ENCODE data around the gene CDHR1. TPM values are rescaled to one million over a fixed set of nuclear protein-coding genes. Genes with fewer than 3 reads are reported as not detected.

The CDHR1 gene
- total RNA-seq, 1 donor from 2014 or later: 1.4 TPM

DNA sequence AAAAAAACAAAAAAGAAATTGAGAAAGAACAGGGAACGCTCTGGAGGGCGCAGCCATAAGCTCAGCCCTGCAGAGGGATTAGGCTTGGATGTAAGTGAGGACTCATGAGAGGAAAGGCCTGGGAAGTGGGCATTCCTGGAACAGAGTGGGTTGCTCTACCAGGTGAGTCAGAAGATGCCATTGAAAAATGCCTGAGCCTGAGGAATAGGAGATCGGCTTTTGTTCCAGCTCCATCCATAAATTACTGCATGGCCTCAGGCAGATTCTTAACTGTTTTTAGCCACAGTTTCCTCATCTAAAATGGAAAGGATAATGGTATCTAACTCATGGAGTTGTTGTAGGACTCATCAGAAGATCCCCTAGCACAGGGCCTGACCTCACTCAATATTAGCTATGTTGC is 49.4 kb downstream of the CDHR1 start:
- no peaks in the 10 kb centered on the region for H3K36me3 Mint-ChIP-seq
- peaks cover 5% of the 10 kb centered on the region for H3K27me3 ChIP-seq
- no peak overlapping the region for H2AFZ ChIP-seq (replicated peaks)
- no peaks in the 10 kb centered on the region for H3K9me3 Mint-ChIP-seq
- peaks cover 7% of the 10 kb centered on the region for H3K27me3 Mint-ChIP-seq (ENCODE audit: insufficient read depth, low read depth)
- H3K9me3 ChIP-seq (ENCODE audit: low read depth): no peaks in the 10 kb centered on the region
- H3K36me3 ChIP-seq: no peaks in the 10 kb centered on the region
- peaks cover 37% of the 10 kb centered on the region for H3K4me1 ChIP-seq
- peaks cover 16% of the 10 kb centered on the region for H3K4me1 Mint-ChIP-seq
- H4K20me1 ChIP-seq (ENCODE audit: low read depth): no peaks in the 10 kb centered on the region
- peaks cover 30% of the 10 kb centered on the region for H3F3A ChIP-seq (ENCODE audit: low read depth)
- no peak overlapping the region for H3K27ac Mint-ChIP-seq
- no peaks in the 10 kb centered on the region for H3K79me2 ChIP-seq (ENCODE audit: low read depth)
- no peak overlapping the region for H3K27ac ChIP-seq
- H3K4me3 Mint-ChIP-seq: no peak overlapping the region
- H3K4me2 ChIP-seq: peak overlapping the region; percentile 50
- H3K9ac ChIP-seq: no peak overlapping the region
- no peak for DNase-seq (ENCODE audit: low spot score)
- TF ChIP-seq EZH2phosphoT487 (IDR thresholded peaks at IDR 0.05) (no peak), EZH2 (IDR thresholded peaks at IDR 0.05) (no peak)
- TF ChIP-seq, protein P1, sequence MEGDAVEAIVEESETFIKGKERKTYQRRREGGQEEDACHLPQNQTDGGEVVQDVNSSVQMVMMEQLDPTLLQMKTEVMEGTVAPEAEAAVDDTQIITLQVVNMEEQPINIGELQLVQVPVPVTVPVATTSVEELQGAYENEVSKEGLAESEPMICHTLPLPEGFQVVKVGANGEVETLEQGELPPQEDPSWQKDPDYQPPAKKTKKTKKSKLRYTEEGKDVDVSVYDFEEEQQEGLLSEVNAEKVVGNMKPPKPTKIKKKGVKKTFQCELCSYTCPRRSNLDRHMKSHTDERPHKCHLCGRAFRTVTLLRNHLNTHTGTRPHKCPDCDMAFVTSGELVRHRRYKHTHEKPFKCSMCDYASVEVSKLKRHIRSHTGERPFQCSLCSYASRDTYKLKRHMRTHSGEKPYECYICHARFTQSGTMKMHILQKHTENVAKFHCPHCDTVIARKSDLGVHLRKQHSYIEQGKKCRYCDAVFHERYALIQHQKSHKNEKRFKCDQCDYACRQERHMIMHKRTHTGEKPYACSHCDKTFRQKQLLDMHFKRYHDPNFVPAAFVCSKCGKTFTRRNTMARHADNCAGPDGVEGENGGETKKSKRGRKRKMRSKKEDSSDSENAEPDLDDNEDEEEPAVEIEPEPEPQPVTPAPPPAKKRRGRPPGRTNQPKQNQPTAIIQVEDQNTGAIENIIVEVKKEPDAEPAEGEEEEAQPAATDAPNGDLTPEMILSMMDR (IDR thresholded peaks at IDR 0.05): no peak
- H3K4me3 ChIP-seq: no peak overlapping the region

DNA sequence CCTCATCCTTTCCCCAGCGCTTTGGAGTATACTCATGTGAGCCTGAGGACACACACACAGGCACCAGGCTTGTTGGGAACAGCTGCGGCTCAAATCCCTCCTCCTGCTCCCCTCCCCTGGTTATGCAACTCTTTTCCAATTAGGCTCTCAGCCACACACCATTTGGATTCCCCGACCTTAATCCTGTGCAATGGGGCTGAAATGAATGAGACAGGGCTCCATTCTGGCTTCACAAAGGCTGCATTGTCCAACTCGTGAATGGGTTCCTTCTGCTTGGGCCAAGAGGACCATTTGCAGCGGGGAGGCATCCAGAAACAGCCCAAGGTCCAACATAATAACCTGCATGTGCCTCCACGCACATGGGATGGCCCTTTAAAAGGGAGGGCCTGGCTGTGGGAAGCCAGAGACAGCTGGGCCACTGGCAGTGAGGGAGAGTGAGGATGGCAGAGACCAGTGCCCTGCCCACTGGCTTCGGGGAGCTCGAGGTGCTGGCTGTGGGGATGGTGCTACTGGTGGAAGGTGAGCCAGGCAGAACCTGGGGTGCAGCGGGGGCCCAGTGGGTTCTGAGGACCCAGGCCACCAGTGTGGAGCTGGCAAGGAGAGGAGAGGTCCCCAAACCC is 50.4 kb downstream of the CDHR1 start, which contains the start of gene RGR:
Gene RGR (plus strand): TSS at position 403 of the 620 bp plus-strand sequence. CDS start 38 bp downstream, at position 441.
- peak within 1 kb of the TSS; percentile 64 for H3K27ac ChIP-seq
- H3K27ac Mint-ChIP-seq: peak within 1 kb of the TSS; percentile 50
- peak within 1 kb of the TSS; percentile 38 for H3K4me3 Mint-ChIP-seq

DNA sequence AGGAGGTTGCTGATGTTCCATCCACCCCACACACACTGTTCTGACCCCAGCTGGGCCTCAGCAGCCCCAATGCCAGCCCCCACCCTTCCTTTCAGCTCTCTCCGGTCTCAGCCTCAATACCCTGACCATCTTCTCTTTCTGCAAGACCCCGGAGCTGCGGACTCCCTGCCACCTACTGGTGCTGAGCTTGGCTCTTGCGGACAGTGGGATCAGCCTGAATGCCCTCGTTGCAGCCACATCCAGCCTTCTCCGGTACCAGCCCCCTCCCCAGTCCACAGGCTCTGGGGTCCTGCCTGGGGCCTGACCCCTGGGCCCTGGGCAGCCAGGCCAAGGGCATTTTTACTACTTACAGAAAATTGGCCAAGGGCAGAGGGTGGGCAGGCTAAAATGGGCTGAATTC is 53.2 kb downstream of the CDHR1 start:
- Histone ChIP-seq H3K4me2 (no peak overlapping the region), H4K20me1 (ENCODE audit: low read depth) (no peaks in the 10 kb centered on the region), H3K9ac (no peak overlapping the region), H2AFZ (replicated peaks) (no peak overlapping the region), H3F3A (ENCODE audit: low read depth) (peaks cover 30% of the 10 kb centered on the region), H3K79me2 (ENCODE audit: low read depth) (no peaks in the 10 kb centered on the region), H3K36me3 (no peaks in the 10 kb centered on the region), H3K27ac (no peak overlapping the region), H3K27me3 (no peaks in the 10 kb centered on the region), H3K9me3 (ENCODE audit: low read depth) (no peaks in the 10 kb centered on the region), H3K4me1 (peaks cover 31% of the 10 kb centered on the region), H3K4me3 (no peak overlapping the region)
- peaks cover 13% of the 10 kb centered on the region for H3K4me1 Mint-ChIP-seq
- no peak overlapping the region for H3K27ac Mint-ChIP-seq
- H3K27me3 Mint-ChIP-seq (ENCODE audit: insufficient read depth, low read depth): peaks cover 16% of the 10 kb centered on the region
- no peak overlapping the region for H3K4me3 Mint-ChIP-seq
- no peaks in the 10 kb centered on the region for H3K36me3 Mint-ChIP-seq
- TF ChIP-seq EZH2 (IDR thresholded peaks at IDR 0.05) (no peak), EZH2phosphoT487 (IDR thresholded peaks at IDR 0.05) (no peak)
- TF ChIP-seq, protein P1 (IDR thresholded peaks at IDR 0.05): no peak
- no peak for DNase-seq (ENCODE audit: low spot score)
- H3K9me3 Mint-ChIP-seq: no peaks in the 10 kb centered on the region

More for the DNA sequence above, 50.4 kb downstream of the CDHR1 start, which contains the start of gene RGR:
- Mint-ChIP-seq H3K27me3 (ENCODE audit: insufficient read depth, low read depth) (peaks cover 6% of the 10 kb centered on the region), H3K36me3 (no peaks in the 10 kb centered on the region), H3K9me3 (no peaks in the 10 kb centered on the region), H3K4me1 (peaks cover 16% of the 10 kb centered on the region)
- H3K36me3 ChIP-seq: no peaks in the 10 kb centered on the region
- H3K79me2 ChIP-seq (ENCODE audit: low read depth): no peaks in the 10 kb centered on the region
- H3F3A ChIP-seq (ENCODE audit: low read depth): peaks cover 30% of the 10 kb centered on the region
- peak within 1 kb of the TSS; percentile 50 for H3K4me2 ChIP-seq
- TF ChIP-seq EZH2phosphoT487 (IDR thresholded peaks at IDR 0.05): peak; percentile 61
- TF ChIP-seq EZH2 (IDR thresholded peaks at IDR 0.05): no peak
- H2AFZ ChIP-seq (replicated peaks): no peak within 1 kb of the TSS
- peaks cover 5% of the 10 kb centered on the region for H3K27me3 ChIP-seq
- H3K9ac ChIP-seq: no peak within 1 kb of the TSS
- no peaks in the 10 kb centered on the region for H3K9me3 ChIP-seq (ENCODE audit: low read depth)
- peaks cover 37% of the 10 kb centered on the region for H3K4me1 ChIP-seq
- DNase-seq (ENCODE audit: low spot score): peak; percentile 94
- H4K20me1 ChIP-seq (ENCODE audit: low read depth): no peaks in the 10 kb centered on the region
- H3K4me3 ChIP-seq: peak within 1 kb of the TSS; percentile 8

DNA sequence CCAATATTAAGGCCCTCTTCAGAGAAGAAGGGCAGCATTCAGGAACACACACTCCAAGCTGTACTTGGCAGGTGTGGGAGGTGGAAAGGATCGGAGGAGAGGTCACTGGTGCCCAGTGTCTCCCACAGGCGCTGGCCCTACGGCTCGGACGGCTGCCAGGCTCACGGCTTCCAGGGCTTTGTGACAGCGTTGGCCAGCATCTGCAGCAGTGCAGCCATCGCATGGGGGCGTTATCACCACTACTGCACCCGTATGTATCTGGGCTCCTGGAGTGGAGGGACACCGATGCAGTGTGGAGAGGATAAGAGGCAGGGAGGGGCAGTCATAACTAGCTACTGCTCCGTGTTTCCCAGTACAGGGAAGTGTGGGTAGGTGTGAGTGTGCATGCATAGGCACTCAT is 54.5 kb downstream of the CDHR1 start:
- Histone ChIP-seq H3K27ac (no peak overlapping the region), H3K79me2 (ENCODE audit: low read depth) (no peaks in the 10 kb centered on the region), H3K36me3 (no peaks in the 10 kb centered on the region), H3K9ac (no peak overlapping the region), H3F3A (ENCODE audit: low read depth) (peaks cover 30% of the 10 kb centered on the region), H2AFZ (replicated peaks) (no peak overlapping the region), H4K20me1 (ENCODE audit: low read depth) (no peaks in the 10 kb centered on the region), H3K27me3 (no peaks in the 10 kb centered on the region), H3K9me3 (ENCODE audit: low read depth) (no peaks in the 10 kb centered on the region), H3K4me3 (no peak overlapping the region), H3K4me2 (no peak overlapping the region), H3K4me1 (peaks cover 28% of the 10 kb centered on the region)
- DNase-seq (ENCODE audit: low spot score): no peak
- Mint-ChIP-seq H3K27ac (no peak overlapping the region), H3K9me3 (peaks cover 4% of the 10 kb centered on the region), H3K4me3 (no peak overlapping the region), H3K27me3 (ENCODE audit: insufficient read depth, low read depth) (peaks cover 12% of the 10 kb centered on the region), H3K36me3 (no peaks in the 10 kb centered on the region), H3K4me1 (peaks cover 13% of the 10 kb centered on the region)
- TF ChIP-seq EZH2 (IDR thresholded peaks at IDR 0.05) (no peak), EZH2phosphoT487 (IDR thresholded peaks at IDR 0.05) (no peak)
- TF ChIP-seq, protein P1 (IDR thresholded peaks at IDR 0.05): no peak

All from neural progenitor cell (in vitro differentiated cells).